Esophagus squamous epithelium (tissue), 5 donors: ENCODE measurements around the gene CAMK4. TPM values are rescaled to one million over a fixed set of nuclear protein-coding genes. Genes with fewer than 3 reads are reported as not detected.

Experiments
- DNase-seq: peaks from one replicate; lab custom pipeline; 2025; lab: John Stamatoyannopoulos, UW
- H3K27ac ChIP-seq, 4 donors: fragments of 200-600 bp; sonication (generic); one replicate each; pipeline ENCODE4 v1.5.1; 2016 to 2019; ENCODE audit warnings: mild to moderate bottlenecking in 1 of 4
- H3K27me3 ChIP-seq, 4 donors: fragments of 200-600 bp; sonication (generic); 1 replicate in 3 of 4; 2 replicates in 1 of 4; pipeline versions ENCODE4 v1.5.1 to v1.6.0; 2017 to 2021; ENCODE audit warnings: antibody characterized with exemption in 1 of 4
- H3K36me3 ChIP-seq, 3 donors: fragments of 200-600 bp; sonication (generic); one replicate each; pipeline ENCODE4 v1.5.1; 2016 to 2019
- H3K4me1 ChIP-seq, 3 donors: fragments of 200-600 bp; sonication (generic); one replicate each; pipeline ENCODE4 v1.5.1; 2017 to 2019
- H3K4me3 ChIP-seq, 4 donors: fragments of 200-600 bp; sonication (generic); 1 replicate in 3 of 4; 2 replicates in 1 of 4; pipeline ENCODE4 v1.5.1; 2016 to 2019; ENCODE audit warnings: mild to moderate bottlenecking in 2 of 4, moderate library complexity in 1 of 4
- H3K9me3 ChIP-seq, 3 donors: fragments of 200-600 bp; sonication (generic); one replicate each; pipeline ENCODE4 v1.5.1; 2016 to 2019
- POLR2A ChIP-seq, 4 donors: fragments of 450-650 bp; IDR thresholded peaks; one replicate each; pipeline ENCODE4 v1.6.1; 2017; ENCODE audit warnings: antibody characterized with exemption in 4 of 4, mild to moderate bottlenecking in 4 of 4, moderate library complexity in 3 of 4
- WGBS, 2 donors: methylation state at CpG; one replicate each; pipeline ENCODE4 v1.1.5; 2018; 5-methylcytosine and 5-hydroxymethylcytosine counted together
- intact Hi-C: fragments of 100-400 bp; cut with DNase I; formaldehyde crosslinking; loops from one replicate; pipeline ENCODE4 v1.15.0; 2022
- total RNA-seq, 4 donors: library from RNA; depleted of rRNA; stranded (reverse); fragments of >200 nt; gene quantifications; one replicate each; pipeline ENCODE4 v1.1.0, GENCODE V29; 2016
- TF ChIP-seq, protein P1 (sequence below), 6 experiments: fragments of 450-650 bp in 4 of 6; fragments of 200-600 bp in 2 of 6; sonication (generic) in 2 of 6; IDR thresholded peaks; one replicate each; pipeline ENCODE4 v1.5.1; 2016 to 2019; ENCODE audit warnings: antibody characterized with exemption in 6 of 6, mild to moderate bottlenecking in 4 of 6, moderate library complexity in 4 of 6
- donor health status: DM: yes; HTN: yes; CAD: no.

The CAMK4 gene
- total RNA-seq, 4 donors from 2014 or later = 1.5 to 3.2 (median 2.6) TPM

DNA sequence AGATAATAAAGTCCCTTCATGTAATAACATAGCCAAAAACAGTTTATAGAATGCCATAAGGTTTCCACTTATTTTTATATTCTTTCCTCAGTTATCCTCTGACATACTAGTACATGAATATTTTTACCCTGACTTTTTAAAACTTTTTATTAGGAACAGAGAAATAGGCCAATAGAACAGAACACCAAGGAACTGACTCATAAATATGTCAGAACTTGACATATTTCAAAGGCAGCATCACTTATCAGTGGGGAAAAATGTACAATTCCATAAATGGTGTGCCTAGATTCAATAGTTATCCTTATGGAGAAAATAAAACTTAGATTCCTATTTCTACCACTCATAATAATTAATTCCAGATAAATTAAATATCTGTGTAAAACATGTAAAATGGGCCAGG lies 278.8 kb downstream of the CAMK4 start:
- no peak for TF ChIP-seq POLR2A (IDR thresholded peaks at IDR 0.05)
- TF ChIP-seq, protein P1, sequence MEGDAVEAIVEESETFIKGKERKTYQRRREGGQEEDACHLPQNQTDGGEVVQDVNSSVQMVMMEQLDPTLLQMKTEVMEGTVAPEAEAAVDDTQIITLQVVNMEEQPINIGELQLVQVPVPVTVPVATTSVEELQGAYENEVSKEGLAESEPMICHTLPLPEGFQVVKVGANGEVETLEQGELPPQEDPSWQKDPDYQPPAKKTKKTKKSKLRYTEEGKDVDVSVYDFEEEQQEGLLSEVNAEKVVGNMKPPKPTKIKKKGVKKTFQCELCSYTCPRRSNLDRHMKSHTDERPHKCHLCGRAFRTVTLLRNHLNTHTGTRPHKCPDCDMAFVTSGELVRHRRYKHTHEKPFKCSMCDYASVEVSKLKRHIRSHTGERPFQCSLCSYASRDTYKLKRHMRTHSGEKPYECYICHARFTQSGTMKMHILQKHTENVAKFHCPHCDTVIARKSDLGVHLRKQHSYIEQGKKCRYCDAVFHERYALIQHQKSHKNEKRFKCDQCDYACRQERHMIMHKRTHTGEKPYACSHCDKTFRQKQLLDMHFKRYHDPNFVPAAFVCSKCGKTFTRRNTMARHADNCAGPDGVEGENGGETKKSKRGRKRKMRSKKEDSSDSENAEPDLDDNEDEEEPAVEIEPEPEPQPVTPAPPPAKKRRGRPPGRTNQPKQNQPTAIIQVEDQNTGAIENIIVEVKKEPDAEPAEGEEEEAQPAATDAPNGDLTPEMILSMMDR (IDR thresholded peaks at IDR 0.05) = no peak
- no peaks in the 10 kb centered on the region for H3K27me3 ChIP-seq
- no peak for DNase-seq
- H3K36me3 ChIP-seq = peaks cover 0 to 37% (median 0%) of the 10 kb centered on the region in 3 donors
- H3K27ac ChIP-seq = no peak overlapping the region
- H3K9me3 ChIP-seq = no peaks in the 10 kb centered on the region
- no peaks in the 10 kb centered on the region for H3K4me1 ChIP-seq
- no peak overlapping the region for H3K4me3 ChIP-seq
- intact Hi-C loops = no loop called here

DNA sequence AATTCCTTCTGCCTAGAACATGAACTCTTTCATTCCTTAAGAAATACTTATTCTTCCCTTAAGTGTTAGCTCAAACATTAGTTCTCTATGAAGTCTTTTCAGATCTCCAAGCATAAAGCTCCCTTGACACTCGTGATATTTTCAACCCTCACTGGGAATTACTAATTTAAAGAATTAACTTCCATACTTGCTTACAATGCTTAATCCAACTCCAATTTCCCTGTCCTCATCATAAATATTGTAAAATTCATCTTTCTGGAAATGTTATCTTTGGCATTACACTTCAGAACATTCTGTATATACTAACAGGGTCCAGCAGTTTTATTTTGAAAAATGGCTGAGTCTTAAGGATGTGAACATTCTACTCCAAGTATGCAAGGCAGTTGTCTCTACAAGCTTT lies 280.9 kb downstream of the CAMK4 start:
- H3K4me3 ChIP-seq = no peak overlapping the region
- TF ChIP-seq, protein P1 (IDR thresholded peaks at IDR 0.05) = no peak
- no peak for TF ChIP-seq POLR2A (IDR thresholded peaks at IDR 0.05)
- H3K4me1 ChIP-seq = peaks cover 0 to 9% (median 1%) of the 10 kb centered on the region in 3 donors
- H3K36me3 ChIP-seq = peaks cover 0 to 20% (median 0%) of the 10 kb centered on the region in 3 donors
- intact Hi-C loops = no loop called here
- no peak for DNase-seq
- no peak overlapping the region for H3K27ac ChIP-seq
- 62 to 71% methylated on average over 1 of the region's 1 CpG for WGBS, 2 donors
- H3K9me3 ChIP-seq = no peaks in the 10 kb centered on the region
- no peaks in the 10 kb centered on the region for H3K27me3 ChIP-seq

DNA sequence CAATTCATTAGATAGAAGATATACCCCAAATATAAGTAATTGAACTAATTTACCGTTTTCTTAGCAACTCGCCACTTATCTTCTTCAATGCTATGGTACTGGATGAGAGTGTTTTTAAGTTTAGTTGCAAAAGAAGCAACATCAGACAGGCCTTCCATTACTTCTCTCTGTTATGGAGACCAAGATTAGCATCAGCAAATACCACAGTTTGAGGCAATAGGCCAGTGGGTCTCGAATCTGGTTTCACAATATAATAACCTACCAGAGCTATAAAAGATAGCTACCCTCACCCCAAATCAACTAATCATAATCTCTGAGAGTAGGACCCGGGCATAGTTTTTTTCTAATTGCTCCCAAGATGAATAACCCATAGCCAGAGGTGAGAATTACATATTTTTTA lies 283.1 kb downstream of the CAMK4 start:
- no peak overlapping the region for H3K4me3 ChIP-seq
- no peak for DNase-seq
- peaks cover 0 to 6% (median 0%) of the 10 kb centered on the region in 3 donors for H3K36me3 ChIP-seq
- H3K4me1 ChIP-seq = peaks cover 0 to 28% (median 11%) of the 10 kb centered on the region in 3 donors
- WGBS, 2 donors = 86 to 95% methylated on average over 4 of the region's 4 CpGs
- no peak overlapping the region for H3K27ac ChIP-seq
- intact Hi-C loops = no loop called here
- H3K9me3 ChIP-seq = no peaks in the 10 kb centered on the region
- TF ChIP-seq, protein P1 (IDR thresholded peaks at IDR 0.05) = no peak
- TF ChIP-seq POLR2A (IDR thresholded peaks at IDR 0.05) = no peak
- no peaks in the 10 kb centered on the region for H3K27me3 ChIP-seq

DNA sequence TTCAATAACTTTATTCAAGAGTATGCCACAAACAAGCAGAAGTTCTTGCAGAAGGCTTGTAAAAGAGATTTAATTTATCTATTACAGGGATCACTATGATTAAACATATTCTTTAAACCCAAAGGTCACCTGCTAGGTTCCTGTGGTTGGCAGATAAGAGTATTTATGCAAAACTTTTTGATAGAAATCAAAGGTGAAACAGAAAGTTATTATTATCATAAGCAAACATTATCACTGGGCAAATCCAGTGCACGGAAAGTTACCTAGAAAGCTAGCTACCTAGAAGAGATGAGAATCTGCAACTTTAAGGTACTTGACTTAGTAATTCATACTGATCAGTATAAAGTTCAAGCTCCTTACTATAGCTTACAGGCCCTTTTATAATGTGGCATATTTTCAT lies 284.9 kb downstream of the CAMK4 start:
- no peak for TF ChIP-seq POLR2A (IDR thresholded peaks at IDR 0.05)
- TF ChIP-seq, protein P1 (IDR thresholded peaks at IDR 0.05) = no peak
- Histone ChIP-seq H3K27ac (no peak overlapping the region), H3K27me3 (no peaks in the 10 kb centered on the region), H3K9me3 (no peaks in the 10 kb centered on the region), H3K4me1 (peaks cover 0 to 38% (median 11%) of the 10 kb centered on the region in 3 donors), H3K36me3 (peaks cover 0 to 3% (median 0%) of the 10 kb centered on the region in 3 donors), H3K4me3 (no peak overlapping the region)
- DNase-seq = no peak
- WGBS, 2 donors = 73 to 79% methylated on average over 1 of the region's 1 CpG
- intact Hi-C loops = no loop called here

DNA sequence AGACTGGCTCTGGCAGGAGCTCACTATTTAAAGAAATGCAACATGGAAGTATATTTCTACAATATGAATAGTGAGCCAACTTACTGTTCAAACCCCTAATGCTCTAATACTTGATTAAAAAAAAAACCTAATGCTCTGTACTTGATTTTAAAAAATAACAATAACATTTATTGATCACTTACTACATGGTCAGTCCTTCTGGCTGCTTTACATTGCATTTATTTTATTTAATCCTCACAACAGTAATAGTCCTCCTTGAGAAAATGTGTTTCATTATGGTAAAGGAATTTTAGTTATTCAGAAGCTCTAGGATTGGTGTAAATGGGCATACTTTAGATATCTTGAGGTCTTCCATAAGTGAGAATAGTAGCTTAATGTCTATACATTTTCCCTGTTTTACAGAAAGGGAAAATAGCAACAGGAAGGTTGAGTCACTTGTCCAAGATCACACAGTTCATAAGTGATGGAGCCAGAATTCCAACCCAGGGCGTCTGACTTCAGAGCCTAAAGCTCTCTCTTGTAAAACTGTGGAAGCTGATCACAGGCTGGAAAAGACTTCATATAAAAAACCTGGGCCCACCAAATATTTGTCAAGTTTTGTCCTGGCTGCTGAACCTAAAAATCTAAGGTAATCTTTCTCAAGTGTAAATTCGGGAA lies 287.1 kb downstream of the CAMK4 start:
- H3K27ac ChIP-seq = peak overlapping the region; percentile 88 to 94 (median 92)
- peak overlapping the region; percentile 74 to 96 (median 90) for H3K4me3 ChIP-seq
- no peaks in the 10 kb centered on the region for H3K27me3 ChIP-seq
- DNase-seq = no peak
- H3K36me3 ChIP-seq = no peaks in the 10 kb centered on the region
- 6 to 7% methylated on average over 2 of the region's 2 CpGs for WGBS, 2 donors
- H3K4me1 ChIP-seq = peaks cover 0 to 38% (median 11%) of the 10 kb centered on the region in 3 donors
- H3K9me3 ChIP-seq = no peaks in the 10 kb centered on the region
- intact Hi-C loops = no loop called here
- TF ChIP-seq, protein P1 (IDR thresholded peaks at IDR 0.05) = no peak
- TF ChIP-seq POLR2A (IDR thresholded peaks at IDR 0.05) = no peak
